Measurements from ENCODE around the gene OLFML2A.

OLFML2A gene

DNA sequence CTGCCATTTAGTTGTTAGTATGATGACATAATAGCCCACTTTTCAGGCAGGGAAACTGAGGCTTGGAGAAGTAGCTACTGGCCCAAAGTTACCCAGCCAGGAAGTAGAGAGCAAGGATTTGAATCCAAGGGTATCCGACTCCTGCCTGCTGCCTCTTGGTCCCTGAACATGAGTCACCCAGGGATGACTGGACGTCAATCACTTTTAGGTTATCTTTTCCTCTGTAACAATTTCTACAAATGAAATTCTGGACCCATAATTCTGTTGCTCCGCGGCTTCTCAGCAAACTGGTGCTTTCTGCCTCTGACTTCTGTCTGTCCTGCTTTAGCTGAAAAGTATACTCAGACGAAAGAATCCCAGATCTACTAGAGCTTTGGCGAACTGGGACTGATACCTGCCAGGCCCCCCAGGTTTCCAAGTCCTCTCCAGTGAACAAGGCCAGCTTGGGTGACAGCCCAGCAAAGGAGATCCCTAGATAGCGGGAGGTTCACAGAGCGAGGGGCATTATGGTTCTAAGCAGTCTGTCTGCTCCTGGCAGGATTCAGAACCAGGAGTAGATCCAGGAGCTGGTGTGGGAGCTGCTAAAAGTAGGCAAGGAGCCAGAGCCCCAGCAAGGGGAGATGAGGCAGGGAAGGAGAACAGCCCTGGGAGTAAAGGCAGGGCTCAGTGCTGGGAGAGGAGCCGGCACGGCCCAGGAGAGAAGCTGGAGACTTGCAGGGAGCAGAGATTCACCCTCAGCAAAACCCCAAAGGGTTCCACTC is 20.6 kb downstream of the OLFML2A start:
- no peak for DNase-seq (ENCODE audit: low spot score)

DNA sequence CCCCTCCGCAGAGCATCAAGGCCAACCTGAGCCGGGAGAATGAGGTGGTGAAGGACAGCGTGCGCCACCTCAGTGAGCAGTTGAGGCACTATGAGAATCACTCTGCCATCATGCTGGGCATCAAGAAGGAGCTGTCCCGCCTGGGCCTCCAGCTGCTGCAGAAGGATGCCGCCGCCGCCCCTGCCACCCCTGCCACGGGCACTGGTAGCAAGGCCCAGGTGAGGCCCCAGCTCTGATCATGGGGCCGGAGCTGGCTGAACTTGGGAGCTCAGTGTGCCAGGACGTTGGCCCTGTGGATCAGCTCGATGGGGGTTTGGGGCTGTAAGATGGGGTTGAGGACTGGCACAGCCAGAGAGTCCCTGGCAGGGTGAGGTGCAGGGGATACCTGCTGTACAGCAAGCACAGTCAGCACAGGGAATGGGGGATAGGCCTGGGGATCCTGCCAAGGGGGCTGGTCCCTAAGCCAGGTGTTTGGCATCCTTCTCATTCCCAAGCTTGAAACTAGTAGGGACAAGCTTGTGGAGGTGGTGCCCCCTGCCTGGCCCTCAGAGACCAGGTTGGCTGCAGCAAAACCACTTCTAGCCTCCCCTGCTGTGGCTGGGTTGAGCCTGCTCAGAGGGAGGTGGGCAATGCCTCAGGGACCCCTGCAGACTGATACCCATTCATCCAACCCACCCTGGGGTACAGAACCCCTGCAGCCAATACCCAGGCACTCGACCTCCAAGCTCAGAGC is 22.5 kb downstream of the OLFML2A start:
- no peak for DNase-seq (ENCODE audit: low spot score)

DNA sequence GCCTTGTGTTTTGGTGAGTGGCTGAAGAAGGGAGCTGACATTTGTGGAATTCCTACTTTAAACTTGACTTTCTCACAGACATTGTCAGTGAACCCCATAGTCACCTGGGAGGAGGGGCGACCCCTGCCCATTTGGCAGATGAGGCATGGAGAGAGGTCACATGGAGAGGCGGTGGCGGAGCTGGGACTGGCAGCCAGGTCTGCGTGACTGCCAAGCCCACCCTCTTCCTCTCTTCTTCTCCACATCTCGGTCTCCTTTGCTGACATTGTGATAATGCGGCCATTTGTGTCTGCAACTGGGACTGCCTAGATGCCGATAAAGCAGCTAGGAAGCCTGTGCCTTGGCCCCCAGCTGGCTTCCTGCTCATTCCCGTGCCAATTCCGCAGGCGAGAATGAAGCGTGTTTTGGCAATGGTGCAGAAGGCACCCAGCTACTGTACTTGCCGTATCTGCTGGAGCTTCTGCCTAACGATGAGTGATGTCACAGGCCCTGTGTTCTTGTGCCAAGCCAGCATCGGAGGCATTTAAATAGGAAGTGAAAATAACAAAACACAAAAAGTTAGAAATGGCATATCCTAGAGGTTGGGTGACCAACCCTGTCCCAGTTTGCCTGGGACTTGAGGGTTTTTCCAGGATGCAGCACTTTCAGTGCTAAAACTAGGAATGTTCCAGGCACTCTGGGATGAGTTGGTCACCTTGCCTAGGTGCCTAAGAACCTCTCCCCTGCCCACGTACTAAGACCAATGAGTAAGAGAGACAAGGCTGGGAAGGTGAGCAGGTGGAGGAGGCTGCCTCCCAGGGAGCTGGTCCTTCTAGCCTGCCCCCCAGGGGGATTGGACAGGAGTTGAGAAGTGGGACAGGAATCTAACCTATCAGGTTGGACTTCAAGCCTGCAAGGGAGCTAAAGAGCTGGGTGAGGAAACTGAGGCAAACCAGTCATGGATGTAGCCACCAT is 23.6 kb downstream of the OLFML2A start:
- peak; percentile 65 for DNase-seq (ENCODE audit: low spot score)

DNA sequence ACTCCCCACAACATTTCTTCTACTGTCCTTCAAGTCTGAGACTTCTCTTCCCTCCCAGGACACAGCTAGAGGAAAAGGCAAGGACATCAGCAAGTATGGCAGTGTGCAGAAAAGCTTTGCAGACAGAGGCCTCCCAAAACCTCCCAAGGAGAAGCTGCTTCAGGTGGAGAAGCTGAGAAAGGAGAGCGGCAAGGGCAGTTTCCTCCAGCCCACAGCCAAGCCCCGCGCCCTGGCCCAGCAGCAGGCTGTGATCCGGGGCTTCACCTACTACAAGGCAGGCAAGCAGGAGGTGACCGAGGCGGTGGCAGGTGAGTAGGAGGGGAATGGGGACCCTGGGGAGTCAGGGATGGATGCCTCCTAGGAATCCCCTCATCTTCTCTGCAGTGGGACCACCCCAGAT is 24.4 kb downstream of the OLFML2A start:
- no peak for DNase-seq (ENCODE audit: low spot score)

DNA sequence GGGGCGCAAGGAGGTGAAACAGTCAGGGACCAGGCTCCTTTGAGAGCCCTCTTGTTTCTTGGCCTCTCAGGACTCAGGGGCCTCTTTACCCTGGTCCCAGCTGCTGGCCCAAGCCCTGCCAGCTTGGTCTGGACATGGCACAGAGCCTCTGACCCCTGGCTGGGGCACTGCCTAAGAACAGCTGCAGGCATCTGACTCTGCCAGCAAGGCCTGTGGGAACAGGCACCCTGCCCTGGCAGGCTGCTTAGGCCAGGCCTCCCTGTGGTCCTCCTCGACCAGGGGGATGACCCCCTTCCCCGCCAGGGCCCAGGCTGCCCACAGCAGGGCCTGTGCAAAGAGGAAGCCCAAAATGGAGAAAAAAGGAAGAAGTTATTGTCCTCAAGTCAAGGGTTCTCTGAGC is 25.5 kb downstream of the OLFML2A start:
- no peak for DNase-seq (ENCODE audit: low spot score)

DNA sequence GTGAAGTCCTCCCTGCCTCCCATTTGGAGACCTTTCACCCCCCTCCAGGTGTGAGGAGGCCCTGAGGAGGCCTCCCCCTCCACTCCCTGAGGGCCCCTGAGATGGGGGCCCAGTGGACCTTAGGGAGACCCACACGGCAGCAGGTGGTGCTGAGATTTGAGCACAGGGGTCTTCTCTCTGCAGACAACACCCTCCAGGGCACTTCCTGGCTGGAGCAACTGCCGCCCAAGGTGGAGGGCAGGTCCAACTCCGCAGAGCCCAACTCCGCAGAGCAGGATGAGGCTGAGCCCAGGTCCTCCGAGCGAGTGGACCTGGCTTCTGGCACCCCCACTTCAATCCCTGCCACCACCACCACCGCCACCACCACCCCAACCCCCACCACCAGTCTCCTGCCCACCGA is 27.0 kb downstream of the OLFML2A start:
- DNase-seq (ENCODE audit: low spot score), result no peak

DNA sequence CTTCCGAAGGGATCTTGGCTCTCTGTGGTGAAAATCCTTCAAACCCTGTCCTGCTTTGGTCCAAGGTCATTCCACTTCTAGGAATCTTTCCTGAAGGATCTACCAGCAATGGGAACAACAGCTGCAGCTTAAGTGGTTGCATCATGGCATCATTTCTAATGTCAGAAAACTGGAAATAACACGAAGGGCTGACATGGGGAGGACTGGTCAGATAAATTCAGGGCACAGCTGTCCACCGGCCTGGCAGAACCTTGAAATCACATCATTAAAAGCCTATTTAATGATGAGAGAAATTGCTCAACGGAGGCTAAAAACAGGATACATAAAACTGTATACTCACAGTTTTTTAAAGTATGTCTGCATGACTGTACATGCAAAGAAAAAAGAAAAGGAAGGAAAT is 28.3 kb downstream of the OLFML2A start:
- DNase-seq (ENCODE audit: low spot score), result no peak

DNA sequence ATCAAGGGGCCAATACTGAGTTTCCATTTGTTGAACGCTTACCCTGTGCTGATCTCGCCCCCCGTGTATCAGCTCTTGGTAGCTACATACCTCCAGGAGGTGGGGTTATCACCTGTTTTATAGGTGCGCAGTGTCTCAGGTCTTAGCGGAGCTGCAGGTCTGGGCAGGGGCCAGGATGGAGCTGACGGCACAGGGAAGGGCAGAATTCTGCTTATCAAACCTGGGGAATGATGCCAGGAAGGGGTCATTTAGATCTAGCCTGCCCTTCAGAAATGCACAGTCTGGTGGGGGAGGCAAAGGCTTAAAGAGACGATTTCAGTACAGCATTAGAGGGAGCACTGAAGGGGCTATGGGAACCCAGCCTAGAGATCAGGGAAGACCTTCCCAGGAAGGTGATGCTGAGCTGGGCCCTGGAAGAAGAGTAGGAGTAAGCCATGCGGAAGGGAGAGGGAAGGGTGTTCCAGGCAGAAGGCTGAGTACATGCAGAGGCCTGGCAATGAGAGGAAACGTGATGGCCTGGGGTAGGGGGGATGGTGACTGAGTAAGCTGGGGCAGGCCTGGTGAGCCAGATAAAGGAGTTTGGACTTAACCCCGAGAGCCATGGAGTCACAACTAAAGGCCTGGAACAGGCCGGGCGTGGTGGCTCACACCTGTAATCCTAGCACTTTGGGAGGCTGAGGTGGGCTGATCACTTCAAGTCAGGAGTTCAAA is 31.5 kb downstream of the OLFML2A start:
- DNase-seq (ENCODE audit: low spot score), result no peak

DNA sequence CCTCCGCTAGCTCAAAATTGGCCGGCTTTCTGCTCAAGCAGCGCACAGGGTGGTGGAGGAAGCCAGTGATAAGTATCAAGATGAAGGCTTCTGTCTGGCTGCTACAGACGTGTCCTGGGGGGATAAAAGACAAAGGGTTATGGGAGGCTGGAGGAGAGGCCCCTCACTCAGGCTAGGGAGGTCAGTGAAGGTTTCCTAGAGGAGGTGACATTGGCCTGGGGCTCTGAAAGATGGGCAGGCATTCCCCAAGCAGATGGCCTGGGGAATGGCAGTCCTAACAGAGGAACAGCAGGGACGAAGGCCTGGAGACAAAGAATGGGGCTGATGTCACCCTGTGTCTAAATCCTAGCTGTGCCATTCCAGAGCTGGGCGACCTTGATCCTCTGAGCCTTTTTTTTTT is 32.3 kb downstream of the OLFML2A start:
- DNase-seq (ENCODE audit: low spot score), result no peak

DNA sequence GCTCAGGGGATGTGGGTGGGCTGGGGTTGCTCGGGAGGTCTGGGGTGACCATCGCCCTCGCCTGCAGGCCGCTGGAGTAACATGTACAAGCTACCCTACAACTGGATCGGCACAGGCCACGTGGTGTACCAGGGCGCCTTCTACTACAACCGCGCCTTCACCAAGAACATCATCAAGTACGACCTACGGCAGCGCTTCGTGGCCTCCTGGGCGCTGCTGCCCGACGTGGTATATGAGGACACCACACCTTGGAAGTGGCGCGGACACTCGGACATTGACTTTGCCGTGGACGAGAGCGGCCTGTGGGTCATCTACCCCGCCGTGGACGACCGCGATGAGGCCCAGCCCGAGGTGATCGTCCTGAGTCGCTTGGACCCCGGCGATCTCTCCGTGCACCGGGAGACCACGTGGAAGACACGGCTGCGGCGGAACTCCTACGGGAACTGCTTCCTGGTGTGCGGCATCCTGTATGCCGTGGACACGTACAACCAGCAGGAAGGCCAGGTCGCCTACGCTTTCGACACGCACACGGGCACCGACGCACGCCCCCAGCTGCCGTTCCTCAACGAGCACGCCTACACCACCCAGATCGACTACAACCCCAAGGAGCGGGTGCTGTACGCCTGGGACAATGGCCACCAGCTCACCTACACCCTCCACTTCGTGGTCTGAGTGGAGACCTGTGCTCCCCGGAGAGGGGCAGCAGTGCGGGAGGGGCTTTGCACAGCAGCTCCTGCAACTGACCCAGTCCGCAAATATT is 33.0 kb downstream of the OLFML2A start:
- no peak for DNase-seq (ENCODE audit: low spot score)

DNA sequence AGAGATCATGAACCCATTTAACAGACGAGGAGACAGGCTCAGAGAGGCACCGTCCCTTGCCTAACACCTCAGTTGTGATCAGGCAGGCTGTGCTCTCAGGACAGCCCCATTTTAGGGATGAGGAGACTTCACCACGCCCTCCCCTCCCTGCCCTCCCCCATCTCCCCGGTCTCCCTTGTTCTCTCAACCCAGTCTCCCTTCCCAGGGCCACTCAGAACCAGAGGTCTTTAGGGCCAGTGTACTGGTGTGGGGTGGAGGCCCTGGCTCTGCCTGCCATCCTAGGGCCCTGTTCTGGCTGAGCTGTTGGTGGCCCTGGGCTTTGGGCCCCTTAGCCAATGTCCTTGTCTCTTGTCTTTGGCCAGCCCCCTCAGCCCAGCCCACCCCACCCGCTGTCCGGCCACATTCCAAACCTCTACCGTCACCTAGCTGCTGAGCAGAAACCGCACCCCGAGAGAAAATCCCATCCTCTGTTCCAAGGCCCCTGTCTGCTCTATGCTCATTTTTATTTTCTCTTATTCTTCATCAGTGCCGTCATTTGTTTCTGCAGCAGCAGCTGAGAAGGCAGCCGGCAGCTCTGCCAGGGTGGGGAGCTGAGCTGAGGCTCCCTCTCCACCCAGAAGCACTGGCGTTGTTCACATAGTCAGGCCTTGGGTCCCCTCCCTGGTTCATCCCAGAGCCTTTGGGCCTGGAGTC is 33.9 kb downstream of the OLFML2A start:
- peak; percentile 90 for DNase-seq (ENCODE audit: low spot score)

DNA sequence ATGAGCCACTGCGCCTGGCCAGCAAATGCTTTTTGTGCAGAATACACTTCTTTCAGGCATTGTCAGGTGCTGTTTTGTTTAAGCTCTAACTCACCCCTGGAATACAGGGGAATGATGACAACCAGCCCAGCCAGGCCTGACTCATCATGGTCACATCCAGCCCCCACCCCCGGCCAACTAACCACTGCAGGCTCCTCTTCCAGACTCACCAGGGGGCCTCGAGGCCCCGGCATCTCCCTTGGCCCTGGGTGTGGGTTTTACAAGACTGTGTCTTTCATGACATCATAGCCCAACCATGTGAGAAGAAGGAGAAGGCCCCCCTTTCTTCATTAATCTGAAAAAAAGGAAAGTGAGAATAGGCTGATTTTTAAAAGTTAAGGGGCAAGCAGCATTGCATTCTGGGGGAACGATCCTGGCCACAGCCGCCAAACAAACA is 35.5 kb downstream of the OLFML2A start:
- peak; percentile 91 for DNase-seq (ENCODE audit: low spot score)

DNA sequence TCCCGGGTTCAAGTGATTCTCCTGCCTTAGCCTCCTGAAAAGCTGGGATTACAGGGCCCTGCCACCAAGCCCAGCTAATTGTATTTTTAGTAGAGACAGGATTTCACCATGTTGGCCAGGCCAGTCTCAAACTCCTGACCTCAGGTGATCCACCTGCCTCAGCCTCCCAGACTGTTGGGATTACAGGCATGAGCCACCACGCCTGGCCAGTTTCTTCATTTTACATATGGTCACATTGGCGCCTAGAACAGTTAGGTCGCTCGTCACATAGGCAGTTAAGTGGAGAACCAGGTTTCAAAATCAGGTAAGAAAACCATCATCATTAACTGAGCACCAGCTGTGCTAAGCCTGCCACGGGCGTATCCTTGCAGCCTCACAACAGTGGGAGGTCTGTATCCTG is 36.1 kb downstream of the OLFML2A start:
- DNase-seq (ENCODE audit: low spot score), result no peak

DNA sequence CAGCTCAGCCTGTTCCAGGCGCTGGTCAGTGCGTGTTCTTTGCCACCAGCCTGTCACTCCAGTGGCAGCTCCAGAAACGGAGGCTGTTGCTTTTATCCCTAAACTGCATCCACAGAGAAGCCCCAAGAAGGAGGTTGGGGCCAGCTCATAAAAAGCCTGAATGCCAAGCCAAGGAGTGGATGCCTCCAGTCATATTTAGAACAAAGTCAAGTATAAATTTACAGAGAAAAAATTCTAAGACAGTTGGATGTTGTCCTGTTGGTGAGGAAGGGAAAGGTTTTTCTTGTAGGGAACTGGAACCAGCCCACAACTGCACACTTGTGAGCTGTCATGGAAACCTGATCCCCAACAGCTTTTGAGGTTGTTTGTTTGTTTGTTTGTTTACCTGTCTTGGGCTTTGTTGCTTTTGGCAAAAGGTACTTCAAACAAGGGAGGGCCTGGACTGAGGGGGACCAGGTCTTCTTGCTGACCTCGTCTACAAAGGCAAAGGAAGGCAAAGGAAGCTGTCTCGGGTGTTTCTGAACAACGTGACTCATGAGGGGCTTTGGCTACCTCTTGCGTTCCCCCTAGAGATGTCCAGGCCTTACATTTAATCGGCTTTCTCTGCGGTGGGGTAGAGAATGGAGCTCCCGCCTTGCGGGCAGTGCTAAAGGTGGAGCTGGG is 36.7 kb downstream of the OLFML2A start:
- DNase-seq (ENCODE audit: low spot score), result no peak

DNA sequence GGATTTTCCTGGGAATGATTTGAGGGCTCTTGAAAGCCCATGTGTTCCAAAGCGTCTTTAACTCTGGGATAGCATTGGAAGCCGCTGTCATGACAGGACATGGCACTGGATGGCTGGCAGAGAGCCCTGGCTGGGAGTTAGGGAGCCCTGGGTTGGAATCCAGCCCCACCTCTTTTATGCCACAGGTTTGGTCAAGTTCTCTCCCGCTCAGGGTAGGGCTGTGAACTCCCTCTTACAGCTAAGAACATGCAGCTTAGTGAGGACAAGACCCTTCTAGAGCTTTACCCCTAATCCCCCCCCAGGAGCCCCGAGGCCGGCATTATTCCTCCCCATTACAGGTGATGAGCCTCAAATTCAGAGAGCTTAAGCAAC is 37.2 kb downstream of the OLFML2A start:
- DNase-seq (ENCODE audit: low spot score), result no peak

DNA sequence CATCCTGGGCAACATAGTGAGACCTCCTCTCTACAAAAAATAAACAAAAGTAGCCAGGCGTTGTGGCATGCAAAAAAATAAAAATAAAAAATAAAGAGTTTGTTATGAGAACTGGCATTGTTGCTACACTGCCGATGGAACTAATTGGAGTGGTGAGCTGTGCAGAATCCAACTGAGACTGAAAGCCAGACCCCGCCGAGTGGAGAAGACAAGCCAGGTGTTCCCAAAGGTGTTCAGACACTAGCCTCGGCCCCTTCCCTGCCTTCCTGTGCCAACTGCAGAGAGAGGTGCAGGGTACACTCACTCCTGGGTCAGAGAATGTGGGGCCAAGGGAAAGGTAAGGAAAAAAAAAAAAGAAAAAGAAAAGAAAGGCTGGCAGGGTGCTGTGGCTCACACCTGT is 38.7 kb downstream of the OLFML2A start:
- DNase-seq (ENCODE audit: low spot score), result no peak

DNA sequence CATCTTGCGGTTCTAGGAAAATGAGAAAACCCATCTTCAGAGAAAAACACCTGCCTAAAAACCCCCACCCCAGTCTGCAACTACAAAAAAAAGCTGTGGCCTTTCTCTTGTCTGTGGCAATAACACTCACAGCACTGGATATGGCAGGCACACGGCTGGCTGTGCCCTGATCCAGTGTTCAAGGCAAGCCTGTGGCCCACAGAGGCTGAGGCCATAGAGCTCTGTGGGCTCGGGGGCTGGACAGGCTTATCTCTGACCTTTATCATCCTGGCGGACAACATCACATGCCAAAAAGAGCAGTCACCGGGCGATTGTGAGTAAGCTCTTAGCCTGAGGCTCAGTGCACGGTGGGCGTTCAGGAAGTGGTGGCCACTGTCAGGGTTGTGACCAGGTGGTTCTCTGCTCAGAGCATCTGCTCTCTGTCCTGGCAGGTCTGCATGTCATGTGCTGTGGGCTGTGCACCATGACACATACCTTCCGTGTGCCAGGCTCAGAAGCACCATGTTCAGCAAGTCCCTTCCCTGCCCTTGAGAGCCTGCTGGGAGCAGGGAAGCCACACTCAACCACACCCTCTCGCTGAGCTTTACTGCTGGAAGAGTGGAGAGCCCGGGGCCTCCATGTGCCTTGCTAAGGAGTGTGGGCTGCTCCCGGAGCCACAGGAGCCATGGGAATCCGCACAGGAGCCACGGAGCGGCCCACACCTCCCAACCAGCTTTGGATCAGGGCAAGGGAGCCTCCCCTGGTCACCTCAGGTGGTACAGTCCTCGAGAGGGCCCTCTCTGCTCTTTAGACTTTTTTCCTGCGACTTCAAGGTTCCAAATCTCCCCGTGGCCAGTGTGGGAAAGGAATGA is 41.7 kb downstream of the OLFML2A start:
- DNase-seq (ENCODE audit: low spot score), result no peak

DNA sequence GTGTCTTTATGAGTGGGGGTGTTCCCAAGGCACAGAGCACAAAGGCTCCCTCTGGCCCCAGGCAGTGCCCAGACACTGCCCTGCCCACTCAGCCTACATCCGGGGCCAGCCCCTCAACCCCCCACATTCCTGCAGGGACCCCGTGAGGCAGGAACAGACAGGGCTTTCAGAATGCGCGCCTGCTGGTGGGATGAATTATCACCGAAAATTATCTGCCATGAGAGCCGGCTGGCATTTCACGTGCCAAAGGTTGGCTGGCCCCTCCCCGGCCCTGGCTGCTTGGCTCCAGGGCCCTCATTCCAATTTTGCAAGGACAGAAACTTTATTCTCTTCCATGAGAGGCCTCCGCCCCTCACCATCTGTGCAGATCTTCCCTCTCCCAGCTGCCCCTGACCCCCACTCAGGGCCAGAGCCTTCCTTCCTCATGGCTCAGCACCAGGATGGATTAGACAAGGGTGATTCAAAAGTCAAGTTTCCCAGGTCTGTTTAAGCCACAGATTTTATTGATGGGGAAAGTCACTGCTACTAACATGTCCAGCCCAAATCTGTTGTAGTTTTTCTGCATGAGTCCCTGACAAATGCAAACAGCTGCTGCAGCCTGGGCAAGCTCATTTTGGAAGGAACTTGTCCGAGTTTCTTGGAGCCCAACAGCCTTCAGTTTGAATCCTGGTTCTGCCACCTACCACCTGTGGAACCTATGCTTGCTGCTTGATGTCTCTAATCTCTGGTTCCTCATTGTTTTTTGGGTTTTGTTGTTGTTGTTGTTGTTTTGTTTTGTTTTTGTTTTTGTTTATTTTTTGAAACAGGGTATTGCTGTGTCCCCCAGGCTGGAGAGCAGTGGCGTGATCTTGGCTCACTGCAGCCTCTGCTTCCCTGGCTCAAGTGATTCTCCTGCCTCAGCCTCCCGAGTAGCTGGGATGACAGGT is 44.0 kb downstream of the OLFML2A start:
- no peak for DNase-seq (ENCODE audit: low spot score)

Data from AG08396 (cell line).